Measurements from ENCODE around the gene GRIK1. TPM values are rescaled to one million over a fixed set of nuclear protein-coding genes. Genes with fewer than 3 reads are reported as not detected.

The GRIK1 gene
- total RNA-seq, 1 donor from 2014 or later, result not detected

GRCh38 chr21:29777160-29777559 lies 162.6 kb downstream of the GRIK1 start:
- no peak for DNase-seq (ENCODE audit: extremely low spot score, unreplicated experiment)
- no peak overlapping the region for H3K27ac Mint-ChIP-seq (ENCODE audit: unreplicated experiment)
- peaks cover 18% of the 10 kb centered on the region for H3K27me3 Mint-ChIP-seq (ENCODE audit: unreplicated experiment)
- H3K4me1 Mint-ChIP-seq (ENCODE audit: unreplicated experiment), result no peaks in the 10 kb centered on the region
- H3K4me3 Mint-ChIP-seq (ENCODE audit: unreplicated experiment), result no peak overlapping the region
- no peaks in the 10 kb centered on the region for H3K9me3 Mint-ChIP-seq (ENCODE audit: unreplicated experiment)
- H3K36me3 Mint-ChIP-seq (ENCODE audit: unreplicated experiment), result no peaks in the 10 kb centered on the region
- no peak for TF ChIP-seq CTCF (IDR thresholded peaks at IDR 0.05)

GRCh38 chr21:29775462-29775861 lies 164.3 kb downstream of the GRIK1 start:
- Mint-ChIP-seq H3K36me3 (ENCODE audit: unreplicated experiment) (no peaks in the 10 kb centered on the region), H3K9me3 (ENCODE audit: unreplicated experiment) (no peaks in the 10 kb centered on the region), H3K4me3 (ENCODE audit: unreplicated experiment) (no peak overlapping the region), H3K27ac (ENCODE audit: unreplicated experiment) (no peak overlapping the region), H3K4me1 (ENCODE audit: unreplicated experiment) (no peaks in the 10 kb centered on the region), H3K27me3 (ENCODE audit: unreplicated experiment) (peaks cover 20% of the 10 kb centered on the region)
- TF ChIP-seq CTCF (IDR thresholded peaks at IDR 0.05), result no peak
- no peak for DNase-seq (ENCODE audit: extremely low spot score, unreplicated experiment)

- DNase-seq (ENCODE audit: extremely low spot score, unreplicated experiment), result no peak
- Mint-ChIP-seq H3K4me1 (ENCODE audit: unreplicated experiment) (no peaks in the 10 kb centered on the region), H3K27me3 (ENCODE audit: unreplicated experiment) (peaks cover 15% of the 10 kb centered on the region), H3K36me3 (ENCODE audit: unreplicated experiment) (no peaks in the 10 kb centered on the region), H3K4me3 (ENCODE audit: unreplicated experiment) (no peak overlapping the region), H3K9me3 (ENCODE audit: unreplicated experiment) (no peaks in the 10 kb centered on the region), H3K27ac (ENCODE audit: unreplicated experiment) (no peak overlapping the region)
- TF ChIP-seq CTCF (IDR thresholded peaks at IDR 0.05), result no peak
These were observed 168.2 kb downstream of the GRIK1 start for GRCh38 chr21:29771491-29772066.

- DNase-seq (ENCODE audit: extremely low spot score, unreplicated experiment), result no peak
- no peaks in the 10 kb centered on the region for H3K9me3 Mint-ChIP-seq (ENCODE audit: unreplicated experiment)
- H3K27ac Mint-ChIP-seq (ENCODE audit: unreplicated experiment), result no peak overlapping the region
- no peaks in the 10 kb centered on the region for H3K4me1 Mint-ChIP-seq (ENCODE audit: unreplicated experiment)
- no peak for TF ChIP-seq CTCF (IDR thresholded peaks at IDR 0.05)
- H3K27me3 Mint-ChIP-seq (ENCODE audit: unreplicated experiment), result peaks cover 44% of the 10 kb centered on the region
- H3K36me3 Mint-ChIP-seq (ENCODE audit: unreplicated experiment), result no peaks in the 10 kb centered on the region
- no peak overlapping the region for H3K4me3 Mint-ChIP-seq (ENCODE audit: unreplicated experiment)
These were observed 176.1 kb downstream of the GRIK1 start for GRCh38 chr21:29763674-29764073.

- H3K36me3 Mint-ChIP-seq (ENCODE audit: unreplicated experiment), result no peaks in the 10 kb centered on the region
- H3K27ac Mint-ChIP-seq (ENCODE audit: unreplicated experiment), result no peak overlapping the region
- no peak for TF ChIP-seq CTCF (IDR thresholded peaks at IDR 0.05)
- peaks cover 39% of the 10 kb centered on the region for H3K27me3 Mint-ChIP-seq (ENCODE audit: unreplicated experiment)
- H3K4me1 Mint-ChIP-seq (ENCODE audit: unreplicated experiment), result no peaks in the 10 kb centered on the region
- H3K9me3 Mint-ChIP-seq (ENCODE audit: unreplicated experiment), result no peaks in the 10 kb centered on the region
- DNase-seq (ENCODE audit: extremely low spot score, unreplicated experiment), result no peak
- H3K4me3 Mint-ChIP-seq (ENCODE audit: unreplicated experiment), result no peak overlapping the region
These were observed 177.2 kb downstream of the GRIK1 start for GRCh38 chr21:29762570-29763082.
